K562 (cell line): ENCODE results near the gene RSPH9. TPM values are rescaled to one million over a fixed set of nuclear protein-coding genes. Genes with fewer than 3 reads are reported as not detected.

Experiments
- DPF2 ChIP-seq: fragments of 450-650 bp; IDR thresholded peaks from 2 replicates; pipeline ENCODE4 v1.6.1; 2016
- LCOR ChIP-seq: sonication (generic); formaldehyde crosslinking; IDR thresholded peaks from 2 replicates; pipeline ENCODE4 v1.8.0; 2022; ENCODE audit warnings: mild to moderate bottlenecking, missing genetic modification reagents
- NUFIP1 ChIP-seq: fragments of 450-650 bp; IDR thresholded peaks from 2 replicates; pipeline ENCODE4 v1.6.1; 2018; ENCODE audit not compliant: partially characterized antibody
- POLR3A ChIP-seq: IDR thresholded peaks from 2 replicates; pipeline ENCODE4 v1.6.1; 2011; ENCODE audit warnings: borderline replicate concordance, mild to moderate bottlenecking, moderate library complexity; ENCODE audit not compliant: insufficient read length, insufficient read depth; ENCODE audit errors: extremely low read depth
- RNF2 ChIP-seq: sonication (generic); IDR thresholded peaks from 2 replicates; pipeline ENCODE4 v1.6.1; 2016
- STAT5A ChIP-seq: IDR thresholded peaks from 2 replicates; pipeline ENCODE4 v1.6.1; 2012; ENCODE audit warnings: low read length, inconsistent platforms, borderline replicate concordance
- ZNF174 ChIP-seq: fragments of 250-450 bp; sonication (Bioruptor Pico); IDR thresholded peaks from 2 replicates; pipeline ENCODE4 v1.4.0; 2020; ENCODE audit warnings: mild to moderate bottlenecking
- ZNF561 ChIP-seq: fragments of 450-650 bp; formaldehyde crosslinking; conservative IDR thresholded peaks from 2 replicates; pipeline ENCODE4 v1.4.0; 2020; ENCODE audit warnings: mild to moderate bottlenecking, moderate library complexity
- polyA plus RNA-seq, 8 experiments: library from polyadenylated mRNA; depleted of rRNA in 4 of 8; stranded (reverse) in 5 of 8; unstranded in 3 of 8; fragments of >200 nt; fragmentation: Nextera tagmentation in 2 of 8; fragmentation: Illumina TruSeq in 1 of 8; extraction: Ambion mirVana in 2 of 8; extraction: Trizol in 1 of 8; gene quantifications; 2 replicates each; pipeline versions ENCODE4 v1.2.1 to v1.2.3, GENCODE V29; 2011 to 2014; ENCODE audit warnings: inconsistent platforms in 1 of 8, missing spikeins in 1 of 8
- total RNA-seq, 7 experiments: library from RNA; depleted of rRNA in 6 of 7; stranded (reverse); fragments of >200 nt in 6 of 7; fragmentation: Illumina TruSeq in 2 of 7; extraction: Trizol in 2 of 7; gene quantifications; 2 replicates each; pipeline versions ENCODE4 v1.2.1 to v1.2.3, GENCODE V29; 2011 to 2021; ENCODE audit warnings: low replicate concordance in 1 of 7
- TF ChIP-seq, protein P1 (sequence below): fragments of 250-450 bp; sonication (Bioruptor Pico); IDR thresholded peaks from 2 replicates; pipeline ENCODE4 v1.4.0; 2020; ENCODE audit warnings: mild to moderate bottlenecking, moderate library complexity
- TF ChIP-seq, protein P2 (sequence below): sonication (generic); formaldehyde crosslinking; IDR thresholded peaks from 2 replicates; pipeline ENCODE4 v1.8.0; 2023; ENCODE audit warnings: missing genetic modification reagents, mild to moderate bottlenecking, borderline replicate concordance
- TF ChIP-seq, protein P3 (sequence below): fragments of 250-450 bp; sonication (Bioruptor Pico); IDR thresholded peaks from 2 replicates; pipeline ENCODE4 v1.8.0; 2021; ENCODE audit warnings: mild to moderate bottlenecking, moderate library complexity
- TF ChIP-seq, protein P4 (sequence below): fragments of 450-650 bp; IDR thresholded peaks from 2 replicates; pipeline ENCODE4 v1.6.1; 2017; ENCODE audit warnings: antibody characterized with exemption, mild to moderate bottlenecking

The RSPH9 gene
- total and polyA plus RNA-seq, 9 of the 15 experiments (the other 6 are each of a cell fraction or from before 2014, with no cell fraction given), result 0.05 to 0.60 (median 0.39) TPM; not detected in 6

DNA sequence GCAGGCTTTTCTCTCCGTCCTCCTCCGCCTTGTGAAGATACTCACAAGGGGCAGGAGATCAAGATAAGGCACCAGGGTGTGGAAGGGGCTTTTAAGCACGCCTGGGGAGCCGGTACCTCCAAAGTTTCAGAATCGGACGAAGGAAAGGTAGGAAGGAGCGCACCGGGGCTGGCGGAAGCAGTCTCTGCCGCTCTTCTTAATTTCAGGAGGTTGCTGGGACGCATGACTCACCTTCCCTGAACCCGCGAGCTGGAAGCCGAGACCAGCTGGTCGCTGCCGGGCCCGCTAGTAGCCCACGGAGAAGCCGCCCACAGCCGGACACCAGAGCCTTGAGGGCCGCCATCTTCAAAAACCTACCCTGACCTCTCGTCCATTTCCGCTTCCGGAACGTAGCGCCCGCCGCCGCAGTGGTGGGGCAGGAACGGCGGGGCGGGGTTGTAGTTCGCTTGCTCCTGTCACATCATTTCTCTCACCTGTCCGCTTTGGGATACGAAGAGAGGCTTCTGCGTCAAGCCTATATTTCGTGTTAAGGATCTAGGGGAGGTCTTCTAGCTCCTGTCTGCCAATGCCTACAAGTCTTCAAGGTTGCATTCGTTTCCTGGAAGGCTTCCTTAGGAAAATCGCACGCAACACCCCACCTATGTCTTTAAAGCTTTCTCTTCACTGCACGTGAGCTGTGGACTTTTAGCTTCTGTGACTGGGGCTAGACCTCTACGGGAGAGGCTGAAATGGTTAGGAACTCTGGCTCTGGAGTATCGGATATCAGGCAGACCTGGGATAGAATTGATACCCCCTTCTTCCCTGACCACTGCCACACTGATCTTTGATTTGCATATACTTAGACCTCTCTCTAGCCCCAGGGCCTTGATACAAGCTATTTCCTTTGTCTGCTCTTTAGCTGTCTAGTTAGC lies 42.9 kb downstream of the RSPH9 start, which contains the start of gene MRPS18A (continued):
- TF ChIP-seq, protein P1, sequence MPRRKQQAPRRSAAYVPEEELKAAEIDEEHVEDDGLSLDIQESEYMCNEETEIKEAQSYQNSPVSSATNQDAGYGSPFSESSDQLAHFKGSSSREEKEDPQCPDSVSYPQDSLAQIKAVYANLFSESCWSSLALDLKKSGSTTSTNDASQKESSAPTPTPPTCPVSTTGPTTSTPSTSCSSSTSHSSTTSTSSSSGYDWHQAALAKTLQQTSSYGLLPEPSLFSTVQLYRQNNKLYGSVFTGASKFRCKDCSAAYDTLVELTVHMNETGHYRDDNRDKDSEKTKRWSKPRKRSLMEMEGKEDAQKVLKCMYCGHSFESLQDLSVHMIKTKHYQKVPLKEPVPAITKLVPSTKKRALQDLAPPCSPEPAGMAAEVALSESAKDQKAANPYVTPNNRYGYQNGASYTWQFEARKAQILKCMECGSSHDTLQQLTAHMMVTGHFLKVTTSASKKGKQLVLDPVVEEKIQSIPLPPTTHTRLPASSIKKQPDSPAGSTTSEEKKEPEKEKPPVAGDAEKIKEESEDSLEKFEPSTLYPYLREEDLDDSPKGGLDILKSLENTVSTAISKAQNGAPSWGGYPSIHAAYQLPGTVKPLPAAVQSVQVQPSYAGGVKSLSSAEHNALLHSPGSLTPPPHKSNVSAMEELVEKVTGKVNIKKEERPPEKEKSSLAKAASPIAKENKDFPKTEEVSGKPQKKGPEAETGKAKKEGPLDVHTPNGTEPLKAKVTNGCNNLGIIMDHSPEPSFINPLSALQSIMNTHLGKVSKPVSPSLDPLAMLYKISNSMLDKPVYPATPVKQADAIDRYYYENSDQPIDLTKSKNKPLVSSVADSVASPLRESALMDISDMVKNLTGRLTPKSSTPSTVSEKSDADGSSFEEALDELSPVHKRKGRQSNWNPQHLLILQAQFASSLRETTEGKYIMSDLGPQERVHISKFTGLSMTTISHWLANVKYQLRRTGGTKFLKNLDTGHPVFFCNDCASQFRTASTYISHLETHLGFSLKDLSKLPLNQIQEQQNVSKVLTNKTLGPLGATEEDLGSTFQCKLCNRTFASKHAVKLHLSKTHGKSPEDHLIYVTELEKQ (CRISPR knock-in tag), result 0 out of 2 replicates have a peak, but pooled peaks have one; percentile 26
- no peak for TF ChIP-seq ZNF174 (CRISPR knock-in tag)
- TF ChIP-seq, protein P2, sequence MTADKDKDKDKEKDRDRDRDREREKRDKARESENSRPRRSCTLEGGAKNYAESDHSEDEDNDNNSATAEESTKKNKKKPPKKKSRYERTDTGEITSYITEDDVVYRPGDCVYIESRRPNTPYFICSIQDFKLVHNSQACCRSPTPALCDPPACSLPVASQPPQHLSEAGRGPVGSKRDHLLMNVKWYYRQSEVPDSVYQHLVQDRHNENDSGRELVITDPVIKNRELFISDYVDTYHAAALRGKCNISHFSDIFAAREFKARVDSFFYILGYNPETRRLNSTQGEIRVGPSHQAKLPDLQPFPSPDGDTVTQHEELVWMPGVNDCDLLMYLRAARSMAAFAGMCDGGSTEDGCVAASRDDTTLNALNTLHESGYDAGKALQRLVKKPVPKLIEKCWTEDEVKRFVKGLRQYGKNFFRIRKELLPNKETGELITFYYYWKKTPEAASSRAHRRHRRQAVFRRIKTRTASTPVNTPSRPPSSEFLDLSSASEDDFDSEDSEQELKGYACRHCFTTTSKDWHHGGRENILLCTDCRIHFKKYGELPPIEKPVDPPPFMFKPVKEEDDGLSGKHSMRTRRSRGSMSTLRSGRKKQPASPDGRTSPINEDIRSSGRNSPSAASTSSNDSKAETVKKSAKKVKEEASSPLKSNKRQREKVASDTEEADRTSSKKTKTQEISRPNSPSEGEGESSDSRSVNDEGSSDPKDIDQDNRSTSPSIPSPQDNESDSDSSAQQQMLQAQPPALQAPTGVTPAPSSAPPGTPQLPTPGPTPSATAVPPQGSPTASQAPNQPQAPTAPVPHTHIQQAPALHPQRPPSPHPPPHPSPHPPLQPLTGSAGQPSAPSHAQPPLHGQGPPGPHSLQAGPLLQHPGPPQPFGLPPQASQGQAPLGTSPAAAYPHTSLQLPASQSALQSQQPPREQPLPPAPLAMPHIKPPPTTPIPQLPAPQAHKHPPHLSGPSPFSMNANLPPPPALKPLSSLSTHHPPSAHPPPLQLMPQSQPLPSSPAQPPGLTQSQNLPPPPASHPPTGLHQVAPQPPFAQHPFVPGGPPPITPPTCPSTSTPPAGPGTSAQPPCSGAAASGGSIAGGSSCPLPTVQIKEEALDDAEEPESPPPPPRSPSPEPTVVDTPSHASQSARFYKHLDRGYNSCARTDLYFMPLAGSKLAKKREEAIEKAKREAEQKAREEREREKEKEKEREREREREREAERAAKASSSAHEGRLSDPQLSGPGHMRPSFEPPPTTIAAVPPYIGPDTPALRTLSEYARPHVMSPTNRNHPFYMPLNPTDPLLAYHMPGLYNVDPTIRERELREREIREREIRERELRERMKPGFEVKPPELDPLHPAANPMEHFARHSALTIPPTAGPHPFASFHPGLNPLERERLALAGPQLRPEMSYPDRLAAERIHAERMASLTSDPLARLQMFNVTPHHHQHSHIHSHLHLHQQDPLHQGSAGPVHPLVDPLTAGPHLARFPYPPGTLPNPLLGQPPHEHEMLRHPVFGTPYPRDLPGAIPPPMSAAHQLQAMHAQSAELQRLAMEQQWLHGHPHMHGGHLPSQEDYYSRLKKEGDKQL (CRISPR knock-in tag), result no peak
- TF ChIP-seq RNF2, result no peak
- TF ChIP-seq, protein P3, sequence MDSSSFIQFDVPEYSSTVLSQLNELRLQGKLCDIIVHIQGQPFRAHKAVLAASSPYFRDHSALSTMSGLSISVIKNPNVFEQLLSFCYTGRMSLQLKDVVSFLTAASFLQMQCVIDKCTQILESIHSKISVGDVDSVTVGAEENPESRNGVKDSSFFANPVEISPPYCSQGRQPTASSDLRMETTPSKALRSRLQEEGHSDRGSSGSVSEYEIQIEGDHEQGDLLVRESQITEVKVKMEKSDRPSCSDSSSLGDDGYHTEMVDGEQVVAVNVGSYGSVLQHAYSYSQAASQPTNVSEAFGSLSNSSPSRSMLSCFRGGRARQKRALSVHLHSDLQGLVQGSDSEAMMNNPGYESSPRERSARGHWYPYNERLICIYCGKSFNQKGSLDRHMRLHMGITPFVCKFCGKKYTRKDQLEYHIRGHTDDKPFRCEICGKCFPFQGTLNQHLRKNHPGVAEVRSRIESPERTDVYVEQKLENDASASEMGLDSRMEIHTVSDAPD, result no peak
- peak; percentile 43 for TF ChIP-seq LCOR (CRISPR knock-in tag)
- no peak for TF ChIP-seq NUFIP1
- no peak for TF ChIP-seq POLR3A
- TF ChIP-seq, protein P4, sequence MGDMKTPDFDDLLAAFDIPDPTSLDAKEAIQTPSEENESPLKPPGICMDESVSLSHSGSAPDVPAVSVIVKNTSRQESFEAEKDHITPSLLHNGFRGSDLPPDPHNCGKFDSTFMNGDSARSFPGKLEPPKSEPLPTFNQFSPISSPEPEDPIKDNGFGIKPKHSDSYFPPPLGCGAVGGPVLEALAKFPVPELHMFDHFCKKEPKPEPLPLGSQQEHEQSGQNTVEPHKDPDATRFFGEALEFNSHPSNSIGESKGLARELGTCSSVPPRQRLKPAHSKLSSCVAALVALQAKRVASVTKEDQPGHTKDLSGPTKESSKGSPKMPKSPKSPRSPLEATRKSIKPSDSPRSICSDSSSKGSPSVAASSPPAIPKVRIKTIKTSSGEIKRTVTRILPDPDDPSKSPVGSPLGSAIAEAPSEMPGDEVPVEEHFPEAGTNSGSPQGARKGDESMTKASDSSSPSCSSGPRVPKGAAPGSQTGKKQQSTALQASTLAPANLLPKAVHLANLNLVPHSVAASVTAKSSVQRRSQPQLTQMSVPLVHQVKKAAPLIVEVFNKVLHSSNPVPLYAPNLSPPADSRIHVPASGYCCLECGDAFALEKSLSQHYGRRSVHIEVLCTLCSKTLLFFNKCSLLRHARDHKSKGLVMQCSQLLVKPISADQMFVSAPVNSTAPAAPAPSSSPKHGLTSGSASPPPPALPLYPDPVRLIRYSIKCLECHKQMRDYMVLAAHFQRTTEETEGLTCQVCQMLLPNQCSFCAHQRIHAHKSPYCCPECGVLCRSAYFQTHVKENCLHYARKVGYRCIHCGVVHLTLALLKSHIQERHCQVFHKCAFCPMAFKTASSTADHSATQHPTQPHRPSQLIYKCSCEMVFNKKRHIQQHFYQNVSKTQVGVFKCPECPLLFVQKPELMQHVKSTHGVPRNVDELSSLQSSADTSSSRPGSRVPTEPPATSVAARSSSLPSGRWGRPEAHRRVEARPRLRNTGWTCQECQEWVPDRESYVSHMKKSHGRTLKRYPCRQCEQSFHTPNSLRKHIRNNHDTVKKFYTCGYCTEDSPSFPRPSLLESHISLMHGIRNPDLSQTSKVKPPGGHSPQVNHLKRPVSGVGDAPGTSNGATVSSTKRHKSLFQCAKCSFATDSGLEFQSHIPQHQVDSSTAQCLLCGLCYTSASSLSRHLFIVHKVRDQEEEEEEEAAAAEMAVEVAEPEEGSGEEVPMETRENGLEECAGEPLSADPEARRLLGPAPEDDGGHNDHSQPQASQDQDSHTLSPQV, result no peak
- no peak for TF ChIP-seq ZNF561 (CRISPR knock-in tag)
- no peak for TF ChIP-seq STAT5A
- no peak for TF ChIP-seq DPF2
